ENCODE data around the gene ETFB. TPM values are rescaled to one million over a fixed set of nuclear protein-coding genes. Genes with fewer than 3 reads are reported as not detected.
A peak's percentile ranks its signal among the peaks of the same experiment; 100 is the strongest.

The ETFB gene
- total RNA-seq (2014; rRNA removed; shearing (Covaris generic)) (84.3 and 95.9 TPM in 2 replicates), polyA plus RNA-seq (2016; fragmentation: Nextera tagmentation; extraction: Ambion mirVana) (141 and 146 TPM in 2 replicates)

DNA sequence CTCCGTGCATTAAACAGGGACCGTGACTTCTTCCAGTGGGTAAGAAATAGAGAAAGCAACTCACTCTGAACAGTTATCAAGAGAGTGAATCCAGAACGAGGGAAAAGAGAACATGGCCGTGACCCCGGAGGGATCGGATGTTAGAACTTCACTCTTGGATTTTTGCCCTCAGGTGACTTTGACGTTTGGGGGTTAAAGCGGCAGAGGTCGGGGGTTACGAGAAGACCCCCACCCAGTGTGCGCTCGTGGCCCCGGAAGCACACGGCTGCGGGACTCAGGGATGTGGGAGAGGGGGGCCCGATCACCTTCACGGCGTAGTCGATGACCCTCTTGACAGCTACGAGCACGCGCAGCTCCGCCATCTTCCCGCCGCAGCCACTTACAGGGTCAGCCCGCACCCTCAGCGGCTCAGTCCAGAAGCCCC lies at the start of gene ETFB:
Gene ETFB (minus strand): TSS at position 424 of the 424 bp plus-strand sequence. CDS start 62 bp downstream, at position 362.
- H3F3A ChIP-seq (ENCODE audit: insufficient read depth) = no peaks in the 10 kb centered on the region
- H4K20me1 ChIP-seq (ENCODE audit: insufficient read depth) = no peaks in the 10 kb centered on the region
- peak within 1 kb of the TSS; percentile 88 for H3K27ac ChIP-seq
- DNase-seq = no peak
- in situ Hi-C loops (cut with MboI) = no loop called here
- no peaks in the 10 kb centered on the region for H3K27me3 ChIP-seq (replicated peaks; ENCODE audit: insufficient read depth)
- peaks cover 14% of the 10 kb centered on the region; the same call in 1 of the 2 replicates for H3K4me1 ChIP-seq (ENCODE audit: insufficient read depth)
- H3K4me2 ChIP-seq (ENCODE audit: unreplicated experiment) = peak within 1 kb of the TSS; percentile 94
- no peaks in the 10 kb centered on the region for H3K36me3 ChIP-seq (ENCODE audit: low read depth)
- H3K4me3 ChIP-seq = peak within 1 kb of the TSS; percentile 77
- H3K9me3 ChIP-seq (ENCODE audit: low read depth) = no peaks in the 10 kb centered on the region
- H3K79me2 ChIP-seq (ENCODE audit: insufficient read depth) = peaks cover 50% of the 10 kb centered on the region
- H3K9me2 ChIP-seq (ENCODE audit: insufficient read depth) = no peaks in the 10 kb centered on the region
- WGBS, 2 experiments (ENCODE audit: low coverage in 1 of 2, low lambda C conversion rate in 2 of 2, missing lambda C conversion rate in 2 of 2) = 0 to 3% methylated on average over 10 to 26 of the region's 27 CpGs
- H3K9ac ChIP-seq = peak within 1 kb of the TSS; percentile 95
- no peak for TF ChIP-seq EZH2phosphoT487 (IDR thresholded peaks at IDR 0.05; ENCODE audit: insufficient read depth, low read depth)
- peak within 1 kb of the TSS; percentile 91 for H2AFZ ChIP-seq

DNA sequence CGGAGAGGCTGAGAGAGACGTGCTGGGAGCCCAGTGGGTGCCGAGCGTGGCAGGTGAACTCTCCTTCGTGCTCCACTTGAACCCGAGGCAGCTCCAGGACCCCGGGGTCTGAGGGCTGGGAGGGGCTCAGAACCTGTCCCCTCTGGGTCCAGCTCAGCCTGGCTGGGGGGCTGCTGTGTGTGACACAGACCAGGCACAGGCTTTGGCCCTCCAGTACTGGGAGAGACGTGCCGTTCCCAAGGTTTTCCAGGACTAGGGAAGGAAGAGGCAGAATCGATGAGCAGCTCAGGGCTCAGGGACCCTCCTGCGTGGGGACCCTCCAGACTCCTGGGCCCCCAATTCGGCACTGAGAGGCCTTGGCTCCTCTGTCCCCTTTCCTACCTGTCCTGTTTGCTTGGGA lies 49.0 kb upstream of the ETFB start:
- H3K9me3 ChIP-seq (ENCODE audit: low read depth) = no peaks in the 10 kb centered on the region
- H4K20me1 ChIP-seq (ENCODE audit: insufficient read depth) = no peaks in the 10 kb centered on the region
- H3K4me3 ChIP-seq = no peak overlapping the region
- no peaks in the 10 kb centered on the region for H3K4me1 ChIP-seq (ENCODE audit: insufficient read depth)
- no peaks in the 10 kb centered on the region for H3K36me3 ChIP-seq (ENCODE audit: low read depth)
- no peak overlapping the region for H3K27ac ChIP-seq
- no peak overlapping the region for H3K4me2 ChIP-seq (ENCODE audit: unreplicated experiment)
- no peak overlapping the region for H2AFZ ChIP-seq
- TF ChIP-seq EZH2phosphoT487 (IDR thresholded peaks at IDR 0.05; ENCODE audit: insufficient read depth, low read depth) (no peak), EZH2 (IDR thresholded peaks at IDR 0.05; ENCODE audit: insufficient read depth, poor library complexity, severe bottlenecking) (no peak)
- DNase-seq = no peak
- no peaks in the 10 kb centered on the region for H3K27me3 ChIP-seq (replicated peaks; ENCODE audit: insufficient read depth)
- no peaks in the 10 kb centered on the region for H3K79me2 ChIP-seq (ENCODE audit: insufficient read depth)
- H3K9ac ChIP-seq = no peak overlapping the region
- no peaks in the 10 kb centered on the region for H3K9me2 ChIP-seq (ENCODE audit: insufficient read depth)
- in situ Hi-C loops (cut with MboI) = no loop called here
- WGBS, 2 experiments (ENCODE audit: low coverage in 1 of 2, low lambda C conversion rate in 2 of 2, missing lambda C conversion rate in 2 of 2) = 56 to 61% methylated on average over 12 of the region's 12 CpGs
- no peaks in the 10 kb centered on the region for H3F3A ChIP-seq (ENCODE audit: insufficient read depth)

DNA sequence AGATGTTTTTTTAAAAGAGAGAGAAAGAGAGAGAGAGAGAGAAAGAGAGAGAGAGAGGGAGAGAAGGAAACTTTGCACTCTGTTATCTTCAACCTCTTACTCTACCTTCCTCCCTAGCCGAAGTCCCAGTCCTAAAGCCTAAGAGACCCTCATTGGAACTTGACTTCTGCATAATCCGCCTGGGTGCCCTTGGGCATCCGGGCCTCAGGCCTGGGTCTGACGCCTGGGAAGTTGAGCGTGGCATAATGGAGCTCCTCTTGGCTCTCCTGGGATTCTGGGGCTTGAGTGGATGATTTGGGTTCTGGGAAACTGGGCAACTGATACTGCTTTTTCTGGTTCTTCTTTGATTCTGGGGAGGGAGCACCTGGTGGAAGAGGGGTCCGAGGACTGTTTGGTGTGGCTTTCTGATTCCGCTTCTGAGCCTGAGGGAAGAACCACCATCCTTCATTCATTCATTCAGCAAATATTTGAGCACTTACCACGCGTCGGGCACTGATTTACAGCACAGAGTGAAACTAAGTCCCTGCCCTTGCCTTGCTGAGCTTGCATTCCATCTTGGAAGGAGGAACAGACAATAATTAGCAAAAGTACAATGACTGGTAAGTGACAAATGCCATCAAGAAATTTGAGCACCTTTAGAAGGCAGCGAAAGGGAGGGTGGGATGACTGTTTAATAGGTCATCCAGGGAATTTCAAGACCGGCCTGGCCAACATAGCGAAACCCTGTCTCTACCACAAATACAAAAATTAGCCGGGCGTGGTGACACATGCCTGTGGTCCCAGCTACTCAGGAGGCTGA lies 45.0 kb upstream of the ETFB start:
- no peak for DNase-seq
- in situ Hi-C loops (cut with MboI) = no loop called here
- H3K9me2 ChIP-seq (ENCODE audit: insufficient read depth) = no peaks in the 10 kb centered on the region
- H3K79me2 ChIP-seq (ENCODE audit: insufficient read depth) = no peaks in the 10 kb centered on the region
- no peaks in the 10 kb centered on the region for H3K9me3 ChIP-seq (ENCODE audit: low read depth)
- no peak overlapping the region for H3K4me3 ChIP-seq
- H3K4me1 ChIP-seq (ENCODE audit: insufficient read depth) = no peaks in the 10 kb centered on the region
- no peak overlapping the region for H3K4me2 ChIP-seq (ENCODE audit: unreplicated experiment)
- no peak overlapping the region for H3K27ac ChIP-seq
- no peak overlapping the region for H2AFZ ChIP-seq
- TF ChIP-seq EZH2 (IDR thresholded peaks at IDR 0.05; ENCODE audit: insufficient read depth, poor library complexity, severe bottlenecking) (no peak), EZH2phosphoT487 (IDR thresholded peaks at IDR 0.05; ENCODE audit: insufficient read depth, low read depth) (no peak)
- H3K9ac ChIP-seq = no peak overlapping the region
- H3K36me3 ChIP-seq (ENCODE audit: low read depth) = no peaks in the 10 kb centered on the region
- no peaks in the 10 kb centered on the region for H3F3A ChIP-seq (ENCODE audit: insufficient read depth)
- WGBS, 2 experiments (ENCODE audit: low coverage in 1 of 2, low lambda C conversion rate in 2 of 2, missing lambda C conversion rate in 2 of 2) = 71 to 74% methylated on average over 15 of the region's 15 CpGs
- H3K27me3 ChIP-seq (replicated peaks; ENCODE audit: insufficient read depth) = no peaks in the 10 kb centered on the region
- no peaks in the 10 kb centered on the region for H4K20me1 ChIP-seq (ENCODE audit: insufficient read depth)

DNA sequence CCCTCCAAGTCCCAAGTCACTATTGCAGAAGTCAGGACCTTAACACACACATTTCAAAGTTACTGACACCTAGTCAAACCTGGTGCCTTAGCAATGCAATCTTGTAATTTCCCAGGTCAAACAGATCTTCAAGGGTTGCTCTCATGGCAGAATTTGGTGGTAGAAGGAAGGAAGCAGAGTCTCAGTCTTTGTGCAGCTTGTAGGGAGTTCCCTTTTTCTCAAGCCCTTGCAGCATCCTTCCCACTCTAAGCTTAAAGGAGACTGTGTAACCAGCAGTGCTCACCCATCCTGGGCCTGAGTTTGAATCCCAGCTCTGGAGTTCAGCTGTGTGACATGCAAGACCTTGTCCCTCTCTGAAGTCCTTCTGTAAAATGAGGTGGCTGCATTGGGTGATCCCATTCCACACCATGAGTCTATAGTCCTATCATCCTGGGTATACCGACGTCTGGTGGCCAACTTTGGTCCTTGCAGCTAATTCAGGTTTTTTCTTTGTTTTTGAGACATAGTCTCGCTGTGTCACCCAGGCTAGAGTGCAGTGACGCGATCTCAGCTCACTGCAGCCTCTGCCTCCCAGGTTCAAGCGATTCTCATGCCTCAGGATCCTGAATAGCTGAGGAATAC lies 41.4 kb upstream of the ETFB start:
- Histone ChIP-seq H3K36me3 (ENCODE audit: low read depth) (no peaks in the 10 kb centered on the region), H3K4me1 (ENCODE audit: insufficient read depth) (no peaks in the 10 kb centered on the region), H2AFZ (no peak overlapping the region), H3K9ac (no peak overlapping the region), H3F3A (ENCODE audit: insufficient read depth) (no peaks in the 10 kb centered on the region), H3K9me3 (ENCODE audit: low read depth) (no peaks in the 10 kb centered on the region), H4K20me1 (ENCODE audit: insufficient read depth) (no peaks in the 10 kb centered on the region), H3K4me3 (no peak overlapping the region), H3K4me2 (ENCODE audit: unreplicated experiment) (no peak overlapping the region), H3K27me3 (replicated peaks; ENCODE audit: insufficient read depth) (no peaks in the 10 kb centered on the region), H3K9me2 (ENCODE audit: insufficient read depth) (no peaks in the 10 kb centered on the region), H3K27ac (no peak overlapping the region), H3K79me2 (ENCODE audit: insufficient read depth) (no peaks in the 10 kb centered on the region)
- WGBS, 2 experiments (ENCODE audit: low coverage in 1 of 2, low lambda C conversion rate in 2 of 2, missing lambda C conversion rate in 2 of 2) = 66 to 74% methylated on average over 6 of the region's 6 CpGs
- in situ Hi-C loops (cut with MboI) = no loop called here
- TF ChIP-seq EZH2phosphoT487 (IDR thresholded peaks at IDR 0.05; ENCODE audit: insufficient read depth, low read depth) (no peak), EZH2 (IDR thresholded peaks at IDR 0.05; ENCODE audit: insufficient read depth, poor library complexity, severe bottlenecking) (no peak)
- DNase-seq = peak; percentile 30

Measured in GM23248 (cell line).